Stimulated activated CD4-positive, alpha-beta T cell treated with anti-CD3 and anti-CD28 coated beads, Interleukin-2, amount 100 ng/mL, for 24 hours (primary cell): ENCODE results near the gene CYB561D2.
A peak's percentile ranks its signal among the peaks of the same experiment; 100 is the strongest.

Experiments used
- DNase-seq, 2 donors: peaks; one replicate each; pipeline ENCODE4 v3.0.0-alpha.2; 2020

The CYB561D2 gene

GRCh38 chr3:50342813-50343633 lies 7.6 kb upstream of the CYB561D2 start:
- DNase-seq = no peak

GRCh38 chr3:50345008-50345407 lies 5.7 kb upstream of the CYB561D2 start:
- DNase-seq = no peak

GRCh38 chr3:50345586-50346234 lies 5.0 kb upstream of the CYB561D2 start, which contains the start of gene ZMYND10:
Gene ZMYND10 (minus strand): TSS chr3:50345732. CDS start chr3:50345579, 153 bp downstream.
- peak; percentile 76 to 87 for DNase-seq

- peak; percentile 76 to 77 for DNase-seq
Observed at GRCh38 chr3:50347187-50347813, 3.4 kb upstream of the CYB561D2 start.

- DNase-seq = no peak
Observed at GRCh38 chr3:50350213-50350526, 492 bp upstream of the CYB561D2 start.

- no peak for DNase-seq
Observed at GRCh38 chr3:50351323-50351697, 648 bp downstream of the CYB561D2 start.

- DNase-seq = no peak
Observed at GRCh38 chr3:50352781-50353180, 2.1 kb downstream of the CYB561D2 start.

GRCh38 chr3:50353245-50354004 lies 2.8 kb downstream of the CYB561D2 start:
- DNase-seq = no peak

- DNase-seq = no peak
Observed at GRCh38 chr3:50354186-50354764, 3.6 kb downstream of the CYB561D2 start.

GRCh38 chr3:50354850-50355249 lies 4.2 kb downstream of the CYB561D2 start:
- no peak for DNase-seq

GRCh38 chr3:50355829-50356552 lies 5.3 kb downstream of the CYB561D2 start:
- DNase-seq = no peak

GRCh38 chr3:50356553-50356952 lies 5.9 kb downstream of the CYB561D2 start:
- no peak for DNase-seq

GRCh38 chr3:50357481-50357880 lies 6.8 kb downstream of the CYB561D2 start:
- DNase-seq = no peak

- no peak for DNase-seq
Observed at GRCh38 chr3:50358355-50358910, 7.8 kb downstream of the CYB561D2 start.

GRCh38 chr3:50358911-50359759 lies 8.5 kb downstream of the CYB561D2 start, which contains the start of gene TMEM115:
Gene TMEM115 (minus strand): TSS chr3:50359521. CDS start chr3:50359063, 458 bp downstream.
- peak; percentile 93 to 95 for DNase-seq

- DNase-seq = no peak
Observed at GRCh38 chr3:50359760-50360110, 9.1 kb downstream of the CYB561D2 start.

- no peak for DNase-seq
Observed at GRCh38 chr3:50364573-50365079, 14.0 kb downstream of the CYB561D2 start.

- DNase-seq = peak; percentile 95 to 96
Observed at GRCh38 chr3:50365080-50365841, 14.6 kb downstream of the CYB561D2 start.

GRCh38 chr3:50365842-50366220 lies 15.2 kb downstream of the CYB561D2 start:
- no peak for DNase-seq
